ENCODE data around the gene NOD1.
"Not testable (repeated sequence)": the region's sequence is repeated elsewhere in the genome, so short reads cannot be mapped to it uniquely, and the experiment has no call there.

NOD1 gene

DNA sequence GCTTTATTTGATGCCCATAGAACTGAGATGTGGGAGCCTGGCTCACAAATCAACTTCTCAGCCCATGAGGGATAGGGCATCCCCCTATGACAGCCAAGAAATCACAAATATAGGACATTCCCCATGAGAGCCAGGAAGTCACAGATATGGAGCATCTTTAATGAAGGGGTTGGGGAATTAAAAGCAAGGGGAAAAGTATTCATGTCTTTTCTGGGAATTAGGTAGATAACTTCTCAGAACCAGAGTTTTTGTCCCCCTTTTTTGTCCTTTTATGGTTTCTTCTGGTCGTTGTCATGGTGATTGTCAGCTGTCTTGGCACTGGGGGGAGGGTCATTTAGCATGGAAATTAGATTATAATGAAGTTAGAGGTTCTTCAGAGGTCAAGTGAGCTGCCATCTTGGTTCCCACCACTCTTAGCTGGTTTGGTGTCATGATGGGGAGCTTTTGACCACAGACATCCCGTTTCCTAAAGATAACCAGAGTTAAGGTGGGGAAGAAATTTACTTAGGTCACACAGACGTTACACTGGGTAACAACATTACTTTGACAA, 56.9 kb downstream of the NOD1 start:
- DNase-seq (ENCODE audit: low read depth in 2 of 2): no peak

DNA sequence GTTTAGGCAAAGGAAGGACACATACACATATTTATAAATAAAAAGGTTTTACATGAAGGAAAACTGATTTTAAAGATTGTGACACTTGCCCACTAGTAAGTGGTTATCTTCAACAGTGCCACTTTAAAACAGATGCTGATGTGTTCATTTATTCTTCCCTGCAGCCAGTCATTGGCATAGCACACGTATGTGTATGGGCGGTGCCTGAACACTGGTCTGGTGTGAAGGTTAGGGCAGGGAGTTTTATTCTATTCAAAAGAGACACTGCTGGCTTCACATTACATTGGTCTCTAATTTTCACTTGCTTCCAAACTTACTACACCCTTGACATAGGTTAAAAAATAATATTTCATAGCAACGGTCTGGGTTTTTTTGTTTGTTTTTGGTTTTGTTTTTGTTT, 57.9 kb downstream of the NOD1 start:
- DNase-seq (ENCODE audit: low read depth in 2 of 2): no peak

GRCh38 chr7:30420080-30420479, 58.5 kb downstream of the NOD1 start:
- not testable (repeated sequence) for DNase-seq (ENCODE audit: low read depth in 2 of 2)

- DNase-seq (ENCODE audit: low read depth in 2 of 2): no peak
Measured at GRCh38 chr7:30413864-30414263, 64.7 kb downstream of the NOD1 start.

DNA sequence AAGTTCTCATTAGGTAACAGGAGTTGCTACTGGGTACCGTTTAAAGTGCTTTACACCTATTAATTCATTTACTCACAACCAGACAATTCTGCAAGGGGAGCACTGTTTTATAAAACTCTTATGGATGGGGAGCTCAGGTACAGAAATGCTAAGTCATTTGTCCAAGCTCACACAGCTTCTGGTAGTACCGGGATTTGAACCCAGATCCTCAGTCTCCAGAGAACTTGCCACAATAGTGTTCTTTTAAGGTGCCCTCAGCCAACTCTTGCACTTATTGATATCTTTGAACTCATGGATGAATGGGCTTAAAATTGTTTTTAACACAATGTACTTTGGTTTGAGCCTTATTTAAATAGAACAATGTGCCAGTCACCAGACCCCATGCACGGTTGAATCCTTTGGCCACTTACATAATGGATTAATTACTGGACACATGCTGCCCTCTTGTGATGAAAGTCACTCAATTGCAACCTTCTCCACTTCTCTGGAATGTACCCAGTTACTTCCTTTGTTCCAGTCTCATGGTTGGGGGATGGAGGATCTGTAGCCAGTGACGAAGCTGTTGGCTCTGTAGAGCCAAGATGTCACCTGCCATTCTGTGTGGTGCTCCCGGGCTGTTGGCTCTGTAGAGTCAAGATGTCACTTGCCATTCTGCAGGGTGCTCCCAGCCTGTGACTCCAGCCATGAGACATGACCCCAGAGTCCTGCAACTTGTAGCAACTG, 65.6 kb downstream of the NOD1 start:
- DNase-seq (ENCODE audit: low read depth in 2 of 2): no peak

DNA sequence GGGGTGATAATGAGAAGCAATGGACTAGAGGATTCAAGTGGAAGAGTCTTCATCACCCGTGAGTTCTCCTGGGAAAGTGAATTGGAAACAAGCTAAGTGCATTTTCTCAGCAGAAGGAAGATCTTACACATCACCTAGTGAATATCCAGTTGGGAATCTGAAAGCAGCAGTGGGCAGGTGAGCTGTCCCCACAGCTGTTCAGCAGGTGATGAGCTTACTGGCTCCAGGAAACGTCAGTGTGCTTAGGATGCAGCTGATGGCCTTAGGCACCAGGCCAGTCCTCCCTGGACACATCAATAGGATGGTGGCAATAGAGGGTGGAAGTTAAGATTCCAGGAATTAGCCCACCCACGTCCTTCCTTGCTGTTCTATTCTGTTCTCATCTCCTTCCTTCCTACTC, 66.7 kb downstream of the NOD1 start:
- DNase-seq (ENCODE audit: low read depth in 2 of 2): no peak

DNA sequence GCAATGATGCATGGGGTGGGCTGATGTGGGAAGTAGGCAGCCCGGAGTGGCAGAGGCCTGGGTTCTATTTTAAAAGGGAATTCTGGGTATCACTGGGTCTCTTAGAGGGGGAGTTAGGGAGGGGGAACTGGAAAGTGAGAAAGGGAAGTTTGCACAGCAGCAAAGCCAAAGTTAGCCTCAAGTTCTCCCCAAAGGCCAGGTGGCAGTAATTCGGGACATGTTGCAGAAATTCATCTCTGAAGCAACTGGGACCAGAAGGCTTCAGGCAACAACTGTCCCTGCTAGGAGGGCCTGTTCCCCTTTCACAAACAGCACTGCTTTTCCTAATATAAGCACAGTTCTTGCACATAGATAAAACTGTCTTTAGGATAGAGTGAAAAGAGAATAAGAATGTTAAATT, 67.4 kb downstream of the NOD1 start:
- DNase-seq (ENCODE audit: low read depth in 2 of 2): no peak

DNA sequence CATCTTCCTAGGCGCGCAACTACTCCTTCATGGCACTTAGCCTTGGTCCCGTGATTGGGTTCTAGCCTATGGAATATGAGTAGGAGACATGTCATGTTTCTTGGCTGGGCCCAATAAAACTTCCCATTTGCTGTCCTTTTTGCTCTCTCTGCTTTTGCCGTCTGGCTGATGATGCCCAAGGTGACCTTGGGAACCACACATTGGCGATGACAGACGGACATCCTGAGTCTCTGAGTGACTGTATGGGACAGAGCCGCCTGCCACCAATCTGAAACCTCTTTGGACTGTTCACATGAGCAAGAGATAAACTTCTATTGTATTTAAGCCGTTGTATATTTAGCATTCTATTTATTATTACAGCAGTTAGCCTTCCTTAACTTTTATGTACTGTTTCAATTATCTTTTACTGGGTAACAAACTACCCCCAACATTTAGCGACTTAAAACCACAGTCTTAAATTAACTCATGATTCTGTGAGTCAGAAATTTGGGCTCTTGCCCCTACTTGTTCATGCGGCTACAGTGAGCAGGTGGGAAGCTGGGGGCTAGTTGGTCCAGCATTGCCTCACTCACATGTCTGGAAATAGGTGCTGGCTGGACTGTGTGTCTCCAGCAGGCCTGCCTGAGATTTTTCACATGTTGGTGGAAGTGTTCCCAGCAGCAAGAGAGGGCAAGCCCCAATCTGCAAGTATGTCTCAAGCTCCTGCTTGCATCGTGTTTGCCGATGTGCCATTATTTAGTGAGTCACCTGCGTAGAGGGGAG, 71.7 kb downstream of the NOD1 start:
- DNase-seq (ENCODE audit: low read depth in 2 of 2): no peak

DNA sequence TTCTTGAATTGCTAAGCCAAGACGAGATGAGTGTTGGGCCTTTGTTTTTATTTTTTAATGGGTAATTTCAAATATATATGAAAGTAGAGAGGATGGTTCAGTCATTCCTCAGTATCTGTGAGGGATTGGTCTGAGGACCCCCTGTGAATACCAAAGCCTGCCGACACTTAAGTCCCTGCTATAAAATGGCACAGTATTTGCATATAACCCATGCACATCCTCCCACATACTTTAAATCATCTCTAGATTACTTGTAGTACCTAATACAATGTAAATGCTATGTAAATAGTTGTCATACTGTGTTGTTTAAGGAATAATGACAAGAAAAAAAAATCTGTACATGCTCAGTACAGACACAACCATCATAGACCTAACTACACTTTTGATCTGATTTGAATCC, 73.4 kb downstream of the NOD1 start:
- no peak for DNase-seq (ENCODE audit: low read depth in 2 of 2)

DNA sequence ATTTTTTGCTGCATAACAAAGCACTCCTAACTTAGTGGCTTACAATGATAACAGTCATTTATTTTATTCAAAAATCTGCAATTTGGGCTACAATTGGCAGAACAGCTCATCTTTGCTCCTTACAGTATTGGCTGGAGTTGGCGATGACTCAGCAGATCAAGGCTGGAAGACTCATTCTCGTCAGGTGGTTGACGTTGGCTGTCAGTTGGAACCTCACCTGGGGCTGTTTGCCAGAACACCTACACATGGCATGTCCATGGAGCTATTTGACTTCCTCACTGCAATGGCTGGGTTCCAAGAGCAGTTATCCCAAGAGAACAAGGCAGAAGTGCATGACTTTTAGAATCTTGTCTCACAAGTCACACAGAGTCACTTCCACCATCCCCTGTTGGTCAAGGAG, 75.1 kb downstream of the NOD1 start:
- no peak for DNase-seq (ENCODE audit: low read depth in 2 of 2)

- DNase-seq (ENCODE audit: low read depth in 2 of 2): no peak
Measured at GRCh38 chr7:30396389-30396788, 82.2 kb downstream of the NOD1 start.

DNA sequence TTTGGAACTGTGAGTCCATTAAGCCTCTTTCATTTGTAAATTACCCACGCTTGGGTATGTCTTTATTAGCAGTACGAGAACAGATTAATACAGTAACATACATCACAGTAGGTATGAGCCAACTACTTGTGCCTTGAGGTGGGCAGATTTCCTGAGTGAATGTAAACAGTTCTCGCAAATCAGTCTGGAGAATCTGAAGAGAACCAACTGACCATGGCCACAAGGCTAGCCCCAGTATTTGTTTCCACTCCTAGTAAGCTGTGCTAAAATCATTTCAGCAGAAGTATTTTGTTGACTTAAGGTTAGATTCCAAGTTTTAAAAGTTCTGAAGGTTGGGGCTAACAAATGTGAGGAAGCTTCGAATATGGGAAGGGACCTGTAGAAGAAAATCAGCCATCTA, 82.9 kb downstream of the NOD1 start:
- DNase-seq (ENCODE audit: low read depth in 2 of 2): no peak

DNA sequence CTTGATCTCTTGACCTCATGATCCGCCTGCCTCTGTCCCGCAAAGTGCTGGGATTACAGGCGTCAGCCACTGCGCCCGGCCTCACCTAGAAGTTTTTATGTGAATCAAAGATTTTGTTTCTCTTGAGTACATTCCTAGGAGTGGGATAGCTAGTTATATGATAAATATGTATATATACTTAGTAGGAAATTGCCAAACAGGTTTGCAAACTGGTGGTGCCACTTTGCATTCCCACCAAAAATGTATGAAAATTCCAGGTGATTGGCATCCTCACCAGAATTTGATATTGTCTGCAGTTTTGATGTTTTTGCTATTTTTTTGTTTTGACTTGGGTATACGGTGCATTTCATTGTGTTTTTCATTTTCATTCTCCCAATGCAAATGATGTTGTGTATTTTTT, 86.8 kb downstream of the NOD1 start:
- DNase-seq (ENCODE audit: low read depth in 2 of 2): no peak

DNA sequence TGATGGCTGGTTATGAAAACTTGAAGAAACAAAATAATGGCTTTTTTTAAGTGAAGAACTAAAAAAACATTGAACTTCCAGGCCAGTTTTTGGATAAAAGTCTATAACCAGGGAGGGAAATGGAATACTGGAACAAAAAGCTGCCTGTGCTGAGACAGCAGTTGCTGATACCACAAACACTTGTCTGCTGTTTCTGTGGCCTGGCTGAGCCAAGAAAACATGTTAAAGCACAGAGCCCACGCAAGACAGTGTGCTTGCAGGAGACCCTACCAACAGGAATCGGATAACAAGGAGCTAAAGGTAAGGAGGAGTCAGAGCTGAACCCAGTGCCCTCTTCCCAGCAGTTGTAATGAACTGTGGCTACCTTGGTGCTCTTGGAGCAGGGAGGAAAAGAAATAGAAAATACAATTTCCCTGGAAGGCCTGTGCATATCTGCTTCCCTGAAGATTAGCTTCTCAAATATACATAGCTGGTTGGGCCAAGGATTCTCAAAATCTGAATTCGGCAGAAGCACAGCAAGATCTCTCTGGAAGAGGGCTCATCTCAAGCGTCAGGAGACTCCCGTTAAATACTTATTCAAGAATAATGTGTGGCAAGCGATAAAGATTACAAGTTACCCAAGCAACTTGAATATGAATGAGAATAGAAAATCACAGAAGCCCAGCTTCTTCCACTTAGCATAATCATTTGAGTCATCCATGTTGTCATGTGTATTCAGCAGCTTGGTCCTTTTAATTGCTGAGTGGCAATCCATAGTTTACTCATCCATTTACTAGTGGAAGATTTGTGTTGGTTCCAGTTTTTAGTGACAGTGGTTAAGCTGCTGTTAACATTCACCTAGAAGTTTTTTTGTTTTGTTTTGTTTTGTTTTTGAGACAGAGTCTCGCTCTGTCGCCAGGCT, 87.6 kb downstream of the NOD1 start:
- DNase-seq (ENCODE audit: low read depth in 2 of 2): no peak

DNA sequence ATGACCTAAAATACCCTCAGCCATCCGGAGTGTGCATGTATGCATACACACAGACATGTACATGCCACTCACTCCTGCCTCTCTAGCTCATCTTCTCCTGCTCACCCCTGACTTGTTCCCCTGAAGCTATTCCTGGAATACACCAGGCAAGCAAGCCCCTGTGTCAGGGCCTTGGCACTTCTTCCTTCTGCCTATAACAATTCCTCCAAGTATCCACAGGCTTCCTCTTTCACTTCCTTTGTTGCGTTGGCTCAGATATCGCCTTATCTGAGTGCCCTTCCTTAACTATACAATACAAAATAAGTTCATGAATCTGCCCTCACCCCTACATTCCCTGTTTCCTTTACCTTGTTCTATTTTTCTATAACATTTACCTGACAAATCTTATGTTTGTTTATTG, 88.8 kb downstream of the NOD1 start:
- no peak for DNase-seq (ENCODE audit: low read depth in 2 of 2)

- no peak for DNase-seq (ENCODE audit: low read depth in 2 of 2)
Measured at GRCh38 chr7:30382607-30383006, 96.0 kb downstream of the NOD1 start.

DNA sequence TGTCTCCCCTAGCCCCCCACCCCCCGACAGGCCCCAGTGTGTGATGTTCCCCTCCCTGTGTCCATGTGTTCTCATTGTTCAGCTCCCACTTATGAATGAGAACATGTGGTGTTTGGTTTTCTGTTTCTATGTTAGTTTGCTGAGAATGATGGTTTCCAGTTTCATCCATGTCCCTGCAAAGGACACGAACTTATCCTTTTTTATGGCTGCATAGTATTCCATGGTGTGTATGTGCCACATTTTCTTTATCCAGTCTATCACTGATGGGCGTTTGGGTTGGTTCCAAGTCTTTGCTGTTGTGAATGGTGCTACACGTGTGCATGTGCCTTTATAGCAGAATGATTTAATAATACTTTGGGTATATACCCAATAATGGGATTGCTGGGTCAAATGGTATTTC, 97.8 kb downstream of the NOD1 start:
- not testable (repeated sequence) for DNase-seq (ENCODE audit: low read depth in 2 of 2)

DNA sequence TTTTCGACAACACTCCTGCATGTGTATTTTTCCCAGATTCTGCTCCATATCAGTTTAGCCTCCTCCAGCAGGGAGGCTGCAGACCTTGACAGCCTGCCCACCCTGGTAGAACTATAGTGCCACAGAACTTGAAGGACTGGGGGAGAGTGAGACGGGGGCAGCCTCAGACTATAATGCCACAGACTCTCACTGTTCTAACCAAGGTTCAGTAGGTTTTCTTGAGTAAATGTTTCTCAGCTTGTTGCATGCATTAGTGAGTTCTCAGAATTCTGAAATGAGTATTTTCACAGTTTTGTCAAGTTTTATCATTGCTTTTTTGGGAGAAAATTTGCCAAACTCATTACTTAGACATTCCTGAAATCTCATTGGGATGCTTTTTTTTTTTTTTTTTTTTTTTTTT, 98.3 kb downstream of the NOD1 start:
- no peak for DNase-seq (ENCODE audit: low read depth in 2 of 2)

DNA sequence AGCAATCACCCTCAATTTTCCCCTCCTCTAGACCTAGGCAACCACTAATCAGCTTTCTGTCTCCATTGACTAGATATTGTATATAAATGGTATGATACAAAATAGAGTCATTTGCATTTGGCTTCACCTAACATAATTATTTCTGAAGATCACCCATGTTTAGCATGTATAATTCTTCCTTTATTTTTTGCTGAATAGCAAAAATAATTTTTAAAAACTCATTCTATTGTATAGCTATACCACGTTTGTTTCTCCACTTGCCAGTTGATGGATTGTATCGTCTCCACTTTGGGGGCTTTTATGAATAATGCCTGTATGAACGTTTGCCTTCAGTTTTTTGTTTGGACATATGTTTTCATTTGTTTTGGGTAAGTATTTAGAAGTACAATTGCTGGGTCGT, 98.8 kb downstream of the NOD1 start:
- no peak for DNase-seq (ENCODE audit: low read depth in 2 of 2)

DNA sequence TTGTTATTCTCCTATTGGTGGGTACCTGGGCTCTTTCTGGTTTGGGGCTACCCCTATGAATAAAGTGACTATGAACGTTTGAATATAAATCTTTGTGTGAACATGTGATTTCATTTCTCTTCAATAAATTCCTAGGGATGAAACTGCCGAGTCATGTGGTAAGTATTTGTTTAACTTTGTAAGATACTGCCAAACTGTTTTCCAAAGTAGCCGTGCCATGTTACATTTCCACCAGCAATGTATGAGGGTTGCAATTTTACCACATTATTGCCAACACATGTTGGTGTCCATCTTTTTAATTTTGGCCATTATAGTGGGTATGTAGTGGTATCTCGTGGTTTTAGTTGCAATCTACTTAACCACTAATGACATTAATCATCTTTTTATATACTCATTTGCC, 99.5 kb downstream of the NOD1 start:
- no peak for DNase-seq (ENCODE audit: low read depth in 2 of 2)

DNA sequence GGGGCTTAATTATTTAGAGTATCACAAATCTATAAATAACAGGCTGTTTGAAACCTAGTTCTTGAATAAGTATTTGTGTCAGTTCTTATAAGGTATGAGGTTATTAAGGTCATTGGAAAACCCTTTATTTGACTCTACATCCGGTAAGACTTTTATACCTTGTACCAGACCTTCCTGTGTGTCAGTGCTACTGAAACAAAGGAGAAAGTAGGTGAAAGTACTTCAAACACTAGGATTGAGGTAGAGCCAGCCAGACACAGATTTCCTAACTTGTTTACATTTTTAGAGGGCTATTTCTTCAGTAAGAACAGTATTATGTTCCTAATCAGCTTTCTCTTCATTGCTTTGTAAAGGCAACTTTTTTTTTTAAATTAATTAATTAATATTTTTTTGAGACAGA, 100.3 kb downstream of the NOD1 start:
- no peak for DNase-seq (ENCODE audit: low read depth in 2 of 2)

All from stimulated activated CD8-positive, alpha-beta memory T cell treated with anti-CD3 and anti-CD28 coated beads, Interleukin-2, amount 100 ng/mL, for 48 hours (primary cell).